22Rv1 (cell line): ENCODE measurements around the gene CCT7.

ENCODE experiments used
- H3K27ac ChIP-seq: fragments of 450-650 bp; 2 replicates; pipeline ENCODE4 v1.5.1; 2017
- CTCF ChIP-seq: fragments of 450-650 bp; IDR thresholded peaks from 2 replicates; pipeline ENCODE4 v1.5.1; 2017; ENCODE audit warnings: mild to moderate bottlenecking
- ZFX ChIP-seq: fragments of 450-650 bp; IDR thresholded peaks from 2 replicates; pipeline ENCODE4 v1.6.1; 2017; ENCODE audit warnings: antibody characterized with exemption, borderline replicate concordance

The CCT7 gene

GRCh38 chr2:73205611-73206010 is 28.5 kb upstream of the CCT7 start:
- no peak for TF ChIP-seq CTCF
- no peak for TF ChIP-seq ZFX
- H3K27ac ChIP-seq = no peak overlapping the region

GRCh38 chr2:73208258-73208657 is 25.9 kb upstream of the CCT7 start:
- no peak overlapping the region for H3K27ac ChIP-seq
- no peak for TF ChIP-seq ZFX
- TF ChIP-seq CTCF = no peak

GRCh38 chr2:73210019-73210418 is 24.1 kb upstream of the CCT7 start:
- H3K27ac ChIP-seq = no peak overlapping the region
- no peak for TF ChIP-seq ZFX
- TF ChIP-seq CTCF = no peak

- no peak overlapping the region for H3K27ac ChIP-seq
These were observed 23.4 kb upstream of the CCT7 start for GRCh38 chr2:73210696-73211095.

GRCh38 chr2:73212098-73212447 is 22.0 kb upstream of the CCT7 start:
- TF ChIP-seq CTCF (no peak), ZFX (no peak)
- H3K27ac ChIP-seq = no peak overlapping the region

More at GRCh38 chr2:73210696-73211095, 23.4 kb upstream of the CCT7 start:
- TF ChIP-seq ZFX (no peak), CTCF (no peak)

GRCh38 chr2:73212448-73213176 is 21.5 kb upstream of the CCT7 start:
- H3K27ac ChIP-seq = peak overlapping the region; percentile 78; the same call in 1 of the 2 replicates
- TF ChIP-seq ZFX (no peak), CTCF (peak; percentile 94)

- no peak for TF ChIP-seq ZFX
- no peak for TF ChIP-seq CTCF
- H3K27ac ChIP-seq = peak within 1 kb of the TSS; percentile 78
These were observed 19.7 kb upstream of the CCT7 start, which contains the start of gene SMYD5 for GRCh38 chr2:73214120-73215035. Gene SMYD5 (plus strand): TSS chr2:73214245. CDS start chr2:73214267, 22 bp downstream.
